ENCODE data around the gene LRRC15. TPM values are rescaled to one million over a fixed set of nuclear protein-coding genes. Genes with fewer than 3 reads are reported as not detected.

Gene LRRC15
- total RNA-seq, 2 donors from 2014 or later, result 0.11 TPM; not detected in 1

DNA sequence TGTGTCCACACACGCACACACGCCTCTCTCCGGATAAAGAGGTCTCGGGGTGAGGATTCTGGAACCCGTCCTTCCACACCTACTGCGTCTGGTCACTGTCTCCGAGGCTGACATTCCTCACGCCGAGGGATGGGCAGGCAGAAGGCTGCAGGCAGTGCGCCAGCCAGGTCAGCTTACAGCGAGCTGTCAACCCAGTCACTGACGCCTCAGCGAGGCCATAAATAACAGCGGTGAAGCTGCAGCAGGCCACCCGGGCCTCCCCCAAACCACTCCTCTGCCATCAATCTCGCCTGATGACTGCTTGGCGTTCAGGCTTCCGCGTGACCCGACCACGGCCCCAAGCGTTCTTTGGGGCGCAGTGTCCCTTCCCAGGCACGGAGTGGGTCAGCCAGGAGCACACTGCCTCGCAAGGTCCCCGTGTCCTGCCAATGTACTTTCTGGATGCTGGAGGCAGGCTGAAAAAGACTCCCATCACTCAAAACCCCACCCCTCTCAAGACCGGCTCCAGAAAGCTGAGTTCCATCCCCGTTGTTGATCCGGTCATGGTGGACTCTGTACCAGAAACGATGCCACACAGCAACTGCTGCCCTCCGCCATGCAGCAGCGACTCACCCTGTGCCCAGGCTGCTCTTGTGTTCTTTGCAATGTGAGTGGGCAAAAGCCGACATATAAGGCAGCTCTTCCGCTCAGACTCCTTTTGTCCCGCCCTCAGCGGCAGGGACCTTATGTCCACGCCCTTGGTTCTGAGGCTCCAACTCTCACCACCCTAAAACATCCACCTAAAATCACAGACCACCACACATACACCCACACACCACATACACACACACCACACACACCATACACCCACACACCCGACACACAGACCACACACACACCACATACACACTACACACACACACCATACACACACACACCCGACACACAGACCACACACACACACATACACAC lies 45.5 kb downstream of the LRRC15 start:
- Histone ChIP-seq H3K9me3 (ENCODE audit: control insufficient read depth, low read length) (peaks cover 17% of the 10 kb centered on the region), H3K27ac (ENCODE audit: low read depth, low read length) (no peak overlapping the region), H3K36me3 (ENCODE audit: control insufficient read depth, insufficient read depth, low read length) (no peaks in the 10 kb centered on the region), H3K27me3 (ENCODE audit: control insufficient read depth, insufficient read depth, low read length, poor library complexity, severe bottlenecking) (no peaks in the 10 kb centered on the region), H3K9ac (ENCODE audit: extremely low read depth, low read length, poor library complexity, severe bottlenecking) (no peak overlapping the region), H3K4me1 (ENCODE audit: control insufficient read depth, insufficient read depth, low read length) (no peaks in the 10 kb centered on the region), H3K4me3 (ENCODE audit: low read length) (no peak overlapping the region)
- Mint-ChIP-seq H3K9me3 (peaks cover 29% of the 10 kb centered on the region), H3K4me1 (peaks cover 12% of the 10 kb centered on the region), H3K4me3 (no peak overlapping the region), H3K36me3 (ENCODE audit: low read depth) (peaks cover 6% of the 10 kb centered on the region), H3K27me3 (ENCODE audit: insufficient read depth) (peaks cover 4% of the 10 kb centered on the region), H3K27ac (no peak overlapping the region)
- TF ChIP-seq, protein P1, sequence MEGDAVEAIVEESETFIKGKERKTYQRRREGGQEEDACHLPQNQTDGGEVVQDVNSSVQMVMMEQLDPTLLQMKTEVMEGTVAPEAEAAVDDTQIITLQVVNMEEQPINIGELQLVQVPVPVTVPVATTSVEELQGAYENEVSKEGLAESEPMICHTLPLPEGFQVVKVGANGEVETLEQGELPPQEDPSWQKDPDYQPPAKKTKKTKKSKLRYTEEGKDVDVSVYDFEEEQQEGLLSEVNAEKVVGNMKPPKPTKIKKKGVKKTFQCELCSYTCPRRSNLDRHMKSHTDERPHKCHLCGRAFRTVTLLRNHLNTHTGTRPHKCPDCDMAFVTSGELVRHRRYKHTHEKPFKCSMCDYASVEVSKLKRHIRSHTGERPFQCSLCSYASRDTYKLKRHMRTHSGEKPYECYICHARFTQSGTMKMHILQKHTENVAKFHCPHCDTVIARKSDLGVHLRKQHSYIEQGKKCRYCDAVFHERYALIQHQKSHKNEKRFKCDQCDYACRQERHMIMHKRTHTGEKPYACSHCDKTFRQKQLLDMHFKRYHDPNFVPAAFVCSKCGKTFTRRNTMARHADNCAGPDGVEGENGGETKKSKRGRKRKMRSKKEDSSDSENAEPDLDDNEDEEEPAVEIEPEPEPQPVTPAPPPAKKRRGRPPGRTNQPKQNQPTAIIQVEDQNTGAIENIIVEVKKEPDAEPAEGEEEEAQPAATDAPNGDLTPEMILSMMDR (conservative IDR thresholded peaks at IDR 0.05), result no peak
- DNase-seq, result no peak
- 87 to 90% methylated on average over 26 to 39 of the region's 39 CpGs for WGBS, 2 experiments (ENCODE audit: insufficient coverage in 1 of 2, insufficient read length in 1 of 2)

DNA sequence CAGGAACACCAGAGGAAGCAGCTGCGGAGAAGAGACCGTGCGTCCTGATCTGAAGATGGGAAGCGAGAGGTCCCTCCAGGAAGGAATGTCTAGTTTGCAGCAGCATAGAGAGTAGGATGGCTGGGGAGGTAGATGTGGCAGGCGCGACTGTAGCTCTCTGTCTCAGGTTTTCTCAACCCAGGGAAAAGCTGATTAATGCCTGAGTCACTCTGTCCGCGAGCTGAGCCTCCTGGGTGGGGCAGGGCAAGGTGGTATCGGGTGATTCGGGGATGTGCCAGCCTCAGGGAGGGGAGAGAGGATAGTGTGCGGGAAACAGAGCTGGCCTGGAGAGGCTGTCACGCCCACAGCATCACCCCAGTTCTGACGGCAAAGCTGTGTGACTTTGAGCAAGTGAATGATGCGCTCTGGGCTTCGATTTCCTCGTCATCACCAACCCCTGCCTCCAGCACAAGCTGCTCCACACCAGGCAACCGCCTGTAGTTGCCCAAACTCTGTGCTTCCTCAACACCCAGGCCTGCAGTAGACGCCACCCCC lies 46.8 kb downstream of the LRRC15 start:
- TF ChIP-seq, protein P1 (conservative IDR thresholded peaks at IDR 0.05), result no peak
- WGBS, 2 experiments (ENCODE audit: insufficient coverage in 1 of 2, insufficient read length in 1 of 2), result 86 to 95% methylated on average over 12 to 18 of the region's 18 CpGs
- no peaks in the 10 kb centered on the region for H3K4me1 ChIP-seq (ENCODE audit: control insufficient read depth, insufficient read depth, low read length)
- no peak for DNase-seq
- no peak overlapping the region for H3K27ac Mint-ChIP-seq
- no peaks in the 10 kb centered on the region for H3K27me3 ChIP-seq (ENCODE audit: control insufficient read depth, insufficient read depth, low read length, poor library complexity, severe bottlenecking)
- H3K9ac ChIP-seq (ENCODE audit: extremely low read depth, low read length, poor library complexity, severe bottlenecking), result no peak overlapping the region
- H3K4me3 ChIP-seq (ENCODE audit: low read length), result no peak overlapping the region
- H3K9me3 Mint-ChIP-seq, result peaks cover 41% of the 10 kb centered on the region
- peaks cover 30% of the 10 kb centered on the region for H3K9me3 ChIP-seq (ENCODE audit: control insufficient read depth, low read length)
- peaks cover 5% of the 10 kb centered on the region for H3K27me3 Mint-ChIP-seq (ENCODE audit: insufficient read depth)
- H3K4me1 Mint-ChIP-seq, result peaks cover 12% of the 10 kb centered on the region
- peaks cover 9% of the 10 kb centered on the region for H3K36me3 Mint-ChIP-seq (ENCODE audit: low read depth)
- no peak overlapping the region for H3K27ac ChIP-seq (ENCODE audit: low read depth, low read length)
- no peak overlapping the region for H3K4me3 Mint-ChIP-seq
- H3K36me3 ChIP-seq (ENCODE audit: control insufficient read depth, insufficient read depth, low read length), result no peaks in the 10 kb centered on the region

DNA sequence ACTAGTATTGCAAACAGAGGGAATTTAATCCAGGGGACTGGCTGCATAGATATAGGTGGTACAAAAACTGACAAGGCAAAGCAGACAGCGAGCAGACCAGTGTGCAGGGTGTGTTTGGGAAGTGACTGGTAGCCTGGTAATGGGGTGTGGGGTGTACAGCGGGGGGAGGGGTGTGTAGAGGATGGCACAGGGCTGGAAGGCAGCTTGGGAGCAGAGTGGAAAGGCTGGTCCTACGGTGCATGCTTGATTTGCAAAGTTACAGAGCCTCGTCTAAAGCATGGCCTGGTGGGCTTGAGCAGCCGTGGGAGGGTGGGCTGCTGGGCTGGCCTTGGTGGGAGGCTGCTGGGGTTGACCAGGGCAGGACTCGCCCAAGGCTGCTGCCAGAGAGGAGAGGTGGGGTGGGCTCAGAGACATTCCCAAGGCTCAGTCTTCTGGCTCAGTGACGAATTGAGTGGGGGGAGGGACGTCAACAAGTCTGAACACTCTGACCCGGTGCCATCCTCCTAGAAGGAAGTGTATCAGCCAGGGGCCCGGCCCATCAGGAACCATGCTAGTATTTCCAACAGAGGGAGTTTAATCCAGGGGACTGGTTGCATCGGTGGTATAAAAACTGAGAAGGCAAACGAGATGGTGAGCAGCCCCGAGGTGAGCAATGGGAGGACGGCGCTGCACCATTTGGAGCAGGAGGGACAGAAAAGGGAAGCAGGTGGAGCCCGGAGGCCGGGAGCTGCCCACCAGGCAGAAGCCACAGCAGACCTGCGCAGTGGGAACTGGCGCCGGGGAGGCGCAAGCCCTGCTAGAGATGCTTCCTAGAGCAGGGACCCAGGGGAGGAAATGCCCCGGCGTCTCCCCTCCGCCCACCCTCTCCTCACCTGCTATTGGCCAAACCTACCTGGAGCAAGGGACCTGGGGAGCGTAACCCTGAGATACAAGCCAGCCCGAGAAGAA lies 47.6 kb downstream of the LRRC15 start:
- H3K9ac ChIP-seq (ENCODE audit: extremely low read depth, low read length, poor library complexity, severe bottlenecking), result no peak overlapping the region
- no peak for DNase-seq
- H3K9me3 ChIP-seq (ENCODE audit: control insufficient read depth, low read length), result peaks cover 32% of the 10 kb centered on the region
- Mint-ChIP-seq H3K27ac (no peak overlapping the region), H3K27me3 (ENCODE audit: insufficient read depth) (peaks cover 13% of the 10 kb centered on the region), H3K9me3 (peaks cover 46% of the 10 kb centered on the region), H3K36me3 (ENCODE audit: low read depth) (peaks cover 10% of the 10 kb centered on the region), H3K4me1 (peaks cover 12% of the 10 kb centered on the region), H3K4me3 (no peak overlapping the region)
- TF ChIP-seq, protein P1 (conservative IDR thresholded peaks at IDR 0.05), result no peak
- no peak overlapping the region for H3K27ac ChIP-seq (ENCODE audit: low read depth, low read length)
- H3K27me3 ChIP-seq (ENCODE audit: control insufficient read depth, insufficient read depth, low read length, poor library complexity, severe bottlenecking), result peaks cover under 1% of the 10 kb centered on the region
- WGBS, 2 experiments (ENCODE audit: insufficient coverage in 1 of 2, insufficient read length in 1 of 2), result 93 to 95% methylated on average over 23 to 26 of the region's 26 CpGs
- H3K36me3 ChIP-seq (ENCODE audit: control insufficient read depth, insufficient read depth, low read length), result no peaks in the 10 kb centered on the region
- H3K4me1 ChIP-seq (ENCODE audit: control insufficient read depth, insufficient read depth, low read length), result no peaks in the 10 kb centered on the region
- no peak overlapping the region for H3K4me3 ChIP-seq (ENCODE audit: low read length)

Measured in endodermal cell (in vitro differentiated cells).